ENCODE data around the gene GLIS1. TPM values are rescaled to one million over a fixed set of nuclear protein-coding genes. Genes with fewer than 3 reads are reported as not detected.
A peak's percentile ranks its signal among the peaks of the same experiment; 100 is the strongest.

Gene GLIS1
- total RNA-seq, 1 donor from 2014 or later, result not detected

DNA sequence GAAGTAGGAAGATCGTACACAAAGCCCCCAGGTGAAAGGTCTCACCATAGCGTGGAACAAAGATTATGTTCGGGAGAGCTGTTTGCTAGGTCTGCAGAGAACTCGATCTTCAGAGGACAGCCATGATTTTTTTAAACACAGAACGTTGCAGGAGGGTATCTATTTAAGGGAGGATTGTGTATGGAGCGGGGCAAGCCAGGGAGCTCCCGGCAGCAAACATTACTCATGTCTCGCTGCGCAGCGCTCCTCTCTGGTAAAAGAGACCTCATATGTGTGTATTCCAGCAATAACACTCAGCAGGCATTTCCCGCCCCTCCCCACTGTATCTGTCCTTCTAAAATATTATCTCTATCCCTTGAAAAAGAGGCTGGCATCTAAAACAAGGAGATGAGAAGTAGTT is 2.7 kb downstream of the GLIS1 start:
- no peak for DNase-seq (ENCODE audit: low read depth in 2 of 2)

DNA sequence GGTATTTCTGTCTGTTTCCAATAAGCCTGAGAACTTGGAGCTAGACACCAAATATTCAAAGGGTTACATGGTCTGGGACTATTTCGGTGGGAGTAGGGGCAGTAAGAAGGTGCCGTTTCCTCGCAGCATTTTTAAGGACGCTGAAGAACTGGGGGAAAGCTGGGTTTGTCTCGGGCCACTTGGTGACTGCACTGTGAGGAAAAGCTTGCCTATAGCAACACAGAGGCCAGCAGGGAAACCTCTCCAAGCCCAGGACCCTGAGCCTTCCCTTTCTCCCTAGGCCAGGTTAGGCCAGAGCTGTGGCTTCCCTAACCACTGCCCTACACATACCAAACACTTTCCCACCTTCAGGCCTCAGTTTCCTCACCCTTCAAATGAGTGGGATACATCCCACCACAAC is 3.3 kb downstream of the GLIS1 start:
- DNase-seq (ENCODE audit: low read depth in 2 of 2), result no peak

DNA sequence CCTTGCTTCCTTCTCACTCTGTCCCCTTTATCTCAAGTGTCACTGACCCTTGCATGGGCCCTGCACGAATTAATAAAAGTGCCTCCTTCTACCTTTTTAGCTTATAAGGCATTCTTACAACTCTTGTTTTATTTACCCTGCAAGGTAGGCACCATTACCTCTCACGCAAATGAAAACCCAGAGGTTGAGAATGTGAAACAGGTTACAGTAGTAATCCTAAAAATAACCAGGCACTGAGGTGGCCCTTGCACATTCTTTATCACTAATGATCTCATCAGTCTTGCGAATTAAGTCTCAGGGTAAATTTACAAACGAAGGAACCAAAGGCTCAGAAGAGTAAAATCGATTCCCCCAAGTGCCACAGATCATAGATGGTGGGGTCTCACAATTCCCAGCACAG is 3.7 kb downstream of the GLIS1 start:
- no peak for DNase-seq (ENCODE audit: low read depth in 2 of 2)

DNA sequence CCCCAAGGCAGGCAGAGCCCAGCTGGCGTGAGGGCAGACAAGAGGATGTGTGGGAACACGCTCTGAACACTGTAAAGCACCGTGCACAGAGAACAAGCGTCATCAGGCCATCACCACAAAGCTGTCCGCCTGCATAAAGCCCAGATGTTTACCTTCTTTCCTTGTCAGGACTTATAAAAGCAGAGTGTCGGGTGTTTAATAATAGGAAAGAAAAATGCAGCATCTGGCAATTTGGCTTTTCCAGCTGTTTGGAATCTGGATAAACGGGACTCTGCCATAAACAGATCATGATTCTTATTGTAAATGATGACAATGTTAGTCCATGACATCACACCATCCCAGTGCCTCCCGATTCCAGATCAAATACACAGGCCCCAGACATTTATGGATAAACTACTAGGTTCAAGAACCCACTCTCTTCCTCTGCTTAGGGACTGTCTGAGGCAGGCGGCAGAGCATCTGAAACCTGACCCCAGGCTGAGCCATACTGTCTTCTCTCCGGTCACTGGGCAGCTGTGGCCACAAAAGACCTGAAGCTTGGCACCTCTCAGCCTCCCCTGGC is 4.2 kb downstream of the GLIS1 start:
- DNase-seq (ENCODE audit: low read depth in 2 of 2), result no peak

- DNase-seq (ENCODE audit: low read depth in 2 of 2), result no peak
Measured at GRCh38 chr1:53733975-53734649, 4.9 kb downstream of the GLIS1 start.

GRCh38 chr1:53733447-53733931 is 5.5 kb downstream of the GLIS1 start:
- DNase-seq (ENCODE audit: low read depth in 2 of 2), result no peak

- DNase-seq (ENCODE audit: low read depth in 2 of 2), result no peak
Measured at GRCh38 chr1:53732912-53733317, 6.0 kb downstream of the GLIS1 start.

GRCh38 chr1:53732409-53732808 is 6.6 kb downstream of the GLIS1 start:
- DNase-seq (ENCODE audit: low read depth in 2 of 2), result no peak

DNA sequence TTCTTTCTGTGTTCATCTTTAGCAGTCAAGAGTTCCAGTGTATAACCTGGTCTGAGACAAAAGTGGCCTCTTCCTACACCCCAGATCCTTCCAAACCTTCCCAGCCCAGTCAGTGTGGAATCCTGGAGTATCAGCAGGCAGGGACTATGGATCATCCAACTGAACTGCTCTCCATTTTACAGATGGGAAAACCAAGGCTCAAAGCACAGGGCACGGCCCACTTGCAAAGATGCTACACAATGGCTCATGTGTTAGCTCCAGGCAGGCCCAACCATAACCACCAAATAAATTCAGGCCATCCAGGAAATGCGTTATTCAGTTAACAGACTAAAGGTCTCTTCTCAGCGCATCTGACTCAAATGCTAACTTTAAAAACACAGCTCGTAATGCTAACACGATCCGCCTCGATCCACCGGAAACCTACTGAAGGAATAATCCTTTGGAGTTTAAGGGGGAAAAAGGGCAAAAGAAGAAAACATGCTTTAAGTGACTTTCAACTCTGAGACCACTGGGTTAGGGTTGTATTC is 7.1 kb downstream of the GLIS1 start:
- no peak for DNase-seq (ENCODE audit: low read depth in 2 of 2)

DNA sequence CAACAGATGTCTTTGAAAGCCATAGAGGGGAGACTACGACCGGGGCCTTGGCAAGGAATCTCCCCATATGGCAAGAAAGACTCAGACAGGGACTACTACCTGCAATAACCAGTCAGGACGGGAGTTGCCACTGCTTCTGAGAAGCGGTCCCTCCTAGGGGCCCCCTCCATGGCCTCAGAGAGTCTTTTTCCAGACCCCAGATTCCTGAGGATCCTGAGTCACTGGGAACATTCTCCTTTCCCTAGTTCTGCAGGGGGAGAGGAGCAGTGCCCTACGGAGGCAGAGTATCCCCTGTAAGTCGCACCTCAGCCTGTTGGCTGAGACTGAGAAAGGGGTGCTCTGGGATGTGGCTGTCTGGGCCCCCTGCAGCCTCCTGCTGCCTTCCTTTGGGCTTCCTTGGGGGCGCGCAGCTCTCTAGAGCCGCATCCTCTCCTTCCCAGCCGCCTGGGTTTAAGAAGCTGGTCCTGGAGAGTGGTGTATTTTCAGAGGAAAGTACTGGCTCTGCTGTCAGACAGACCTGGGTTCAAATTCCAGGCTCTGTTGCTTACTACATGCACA is 7.8 kb downstream of the GLIS1 start:
- DNase-seq (ENCODE audit: low read depth in 2 of 2), result no peak

GRCh38 chr1:53730224-53730865 is 8.6 kb downstream of the GLIS1 start:
- no peak for DNase-seq (ENCODE audit: low read depth in 2 of 2)

DNA sequence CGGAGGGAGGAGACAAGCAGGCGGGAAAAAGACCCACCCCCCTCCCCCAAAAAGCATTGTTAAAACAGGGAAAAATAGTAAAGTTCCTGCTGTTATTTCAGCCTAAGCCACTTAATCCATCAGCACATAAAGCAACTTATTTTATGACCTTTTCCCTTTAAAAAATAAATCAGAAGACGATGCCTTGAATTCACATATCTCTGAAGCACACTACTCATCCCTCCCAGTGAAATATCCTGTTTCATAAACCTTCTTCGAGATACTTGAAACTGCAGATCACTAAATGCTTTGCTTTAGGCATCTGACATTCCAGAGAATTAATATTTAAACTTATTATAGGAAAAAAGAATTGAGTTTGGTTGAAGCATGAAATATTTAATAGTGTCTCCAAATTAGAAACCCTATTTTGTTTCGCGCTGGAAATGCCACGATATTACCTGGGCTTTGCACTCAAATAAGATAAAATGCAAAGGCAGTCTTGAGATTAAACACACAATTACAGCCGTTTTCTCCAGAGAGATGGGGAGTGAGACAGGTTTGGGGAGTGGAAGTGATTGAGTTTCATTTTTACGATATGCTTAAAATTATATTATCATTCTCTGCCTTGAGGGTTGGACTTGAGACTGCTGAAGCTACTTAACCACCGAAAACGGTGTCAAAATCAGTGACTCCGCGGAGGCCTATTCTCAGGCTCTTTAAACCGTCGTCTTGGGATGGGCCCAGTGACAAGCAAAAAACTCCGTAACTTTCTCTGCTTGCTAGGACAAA is 9.3 kb downstream of the GLIS1 start:
- DNase-seq (ENCODE audit: low read depth in 2 of 2), result no peak

DNA sequence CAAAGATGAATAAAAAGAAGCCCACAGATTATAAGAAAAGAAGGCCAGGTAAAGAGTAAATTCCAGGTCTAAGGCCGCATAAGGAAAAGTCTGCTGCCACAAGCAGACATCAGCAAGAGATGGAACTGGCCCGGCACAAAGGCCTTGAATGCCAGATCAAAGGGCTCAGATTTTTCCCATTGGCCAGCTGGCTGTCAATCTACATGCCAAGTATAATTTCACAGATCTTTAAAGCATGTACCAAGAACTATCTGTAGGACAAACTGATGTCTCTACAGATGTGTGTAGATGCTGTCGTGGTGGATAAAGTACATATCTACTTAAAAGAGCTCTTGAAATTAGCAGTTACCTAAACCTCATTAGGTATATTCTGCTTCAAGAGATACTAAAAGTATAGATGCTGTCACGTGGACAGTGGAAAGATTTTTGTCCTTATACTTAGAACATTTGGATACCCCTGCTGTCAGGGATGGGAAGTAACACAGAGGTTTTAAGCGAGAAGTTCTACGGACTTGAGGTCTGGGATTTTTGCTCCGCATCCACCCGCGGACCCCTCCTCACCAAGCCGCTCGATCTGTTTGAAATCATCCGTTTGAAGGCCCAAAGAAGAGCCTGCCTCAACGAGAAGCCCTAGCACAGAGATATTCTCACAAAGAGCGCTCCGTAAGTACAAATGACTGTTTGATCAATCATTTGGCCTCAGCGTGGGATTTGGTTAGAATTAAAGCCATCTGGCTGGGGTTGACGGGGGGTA is 10.1 kb downstream of the GLIS1 start:
- no peak for DNase-seq (ENCODE audit: low read depth in 2 of 2)

DNA sequence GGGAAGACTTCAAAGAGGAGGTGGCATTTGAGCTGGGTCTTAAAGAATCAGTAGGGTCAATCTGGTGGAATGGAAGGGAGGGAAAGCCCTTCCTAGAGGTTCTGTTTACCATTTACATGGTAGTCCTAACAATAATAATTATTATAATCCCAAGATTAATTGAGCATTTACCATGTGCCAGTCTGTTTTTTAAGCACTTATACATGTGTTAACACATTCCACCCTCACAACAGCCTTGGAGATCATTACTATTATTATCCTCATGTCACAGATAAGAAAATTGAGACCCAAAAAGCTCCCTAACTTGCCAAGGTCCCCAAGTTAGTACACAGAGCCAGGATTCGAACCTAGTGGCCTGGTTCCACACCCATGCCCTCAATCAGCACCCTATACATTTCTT is 10.8 kb downstream of the GLIS1 start:
- no peak for DNase-seq (ENCODE audit: low read depth in 2 of 2)

GRCh38 chr1:53727461-53728092 is 11.4 kb downstream of the GLIS1 start:
- no peak for DNase-seq (ENCODE audit: low read depth in 2 of 2)

DNA sequence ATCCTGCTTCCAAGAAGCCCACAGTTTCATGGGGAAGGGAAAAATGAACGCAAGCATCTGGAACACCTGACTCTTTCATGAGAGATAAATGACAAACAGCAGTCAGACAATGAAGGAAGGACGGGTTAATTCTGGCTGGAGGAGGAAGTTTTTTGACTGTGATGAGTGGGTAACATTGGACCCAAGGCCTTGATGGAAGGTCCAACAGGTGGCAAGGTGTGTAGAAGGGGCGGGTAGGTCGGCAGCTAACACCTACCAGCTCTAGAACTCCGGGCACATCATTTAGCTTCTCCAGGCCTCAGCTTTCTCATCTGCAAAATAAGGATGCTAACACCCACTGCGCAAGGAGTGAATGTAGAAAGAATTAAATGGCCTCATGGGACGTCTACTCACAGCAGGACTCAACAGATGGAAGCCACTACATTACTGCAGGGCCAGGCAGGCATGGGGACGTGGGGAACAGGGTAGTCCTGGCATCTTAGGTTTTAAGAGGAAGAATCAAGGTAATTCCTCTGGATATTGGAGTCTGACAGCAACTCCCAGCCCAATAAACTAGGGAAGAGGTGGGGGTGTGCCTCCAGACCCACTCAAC is 12.9 kb downstream of the GLIS1 start:
- DNase-seq (ENCODE audit: low read depth in 2 of 2), result no peak

DNA sequence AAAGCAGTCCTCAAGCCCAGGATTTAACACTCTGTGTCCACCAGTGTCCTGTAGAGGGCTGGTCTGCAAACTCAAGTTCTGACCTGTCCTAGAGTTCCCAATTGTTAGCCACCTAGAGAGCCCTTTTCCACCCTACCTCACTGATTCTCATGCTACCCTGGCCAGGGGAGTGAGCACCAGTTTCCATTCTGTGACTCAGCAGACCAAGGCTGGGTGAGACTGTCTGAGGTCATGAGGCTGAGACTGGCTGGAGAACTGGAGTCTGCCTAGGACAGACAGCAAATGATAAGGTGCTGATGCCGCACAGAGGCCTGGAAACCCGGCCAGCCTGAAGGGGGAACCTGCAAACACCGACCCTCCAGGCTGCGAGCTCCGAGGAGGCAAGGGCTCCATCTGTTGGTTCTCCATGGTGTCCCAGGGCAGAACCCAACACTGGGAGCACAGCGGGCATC is 13.7 kb downstream of the GLIS1 start:
- DNase-seq (ENCODE audit: low read depth in 2 of 2), result peak in 1 of 2 donors; percentile 42

- no peak for DNase-seq (ENCODE audit: low read depth in 2 of 2)
Measured at GRCh38 chr1:53722025-53722424, 16.9 kb downstream of the GLIS1 start.

GRCh38 chr1:53721088-53721487 is 17.9 kb downstream of the GLIS1 start:
- DNase-seq (ENCODE audit: low read depth in 2 of 2), result no peak

GRCh38 chr1:53719469-53719868 is 19.5 kb downstream of the GLIS1 start:
- DNase-seq (ENCODE audit: low read depth in 2 of 2), result no peak
